ENCODE results near the gene PTOV1.

DNA sequence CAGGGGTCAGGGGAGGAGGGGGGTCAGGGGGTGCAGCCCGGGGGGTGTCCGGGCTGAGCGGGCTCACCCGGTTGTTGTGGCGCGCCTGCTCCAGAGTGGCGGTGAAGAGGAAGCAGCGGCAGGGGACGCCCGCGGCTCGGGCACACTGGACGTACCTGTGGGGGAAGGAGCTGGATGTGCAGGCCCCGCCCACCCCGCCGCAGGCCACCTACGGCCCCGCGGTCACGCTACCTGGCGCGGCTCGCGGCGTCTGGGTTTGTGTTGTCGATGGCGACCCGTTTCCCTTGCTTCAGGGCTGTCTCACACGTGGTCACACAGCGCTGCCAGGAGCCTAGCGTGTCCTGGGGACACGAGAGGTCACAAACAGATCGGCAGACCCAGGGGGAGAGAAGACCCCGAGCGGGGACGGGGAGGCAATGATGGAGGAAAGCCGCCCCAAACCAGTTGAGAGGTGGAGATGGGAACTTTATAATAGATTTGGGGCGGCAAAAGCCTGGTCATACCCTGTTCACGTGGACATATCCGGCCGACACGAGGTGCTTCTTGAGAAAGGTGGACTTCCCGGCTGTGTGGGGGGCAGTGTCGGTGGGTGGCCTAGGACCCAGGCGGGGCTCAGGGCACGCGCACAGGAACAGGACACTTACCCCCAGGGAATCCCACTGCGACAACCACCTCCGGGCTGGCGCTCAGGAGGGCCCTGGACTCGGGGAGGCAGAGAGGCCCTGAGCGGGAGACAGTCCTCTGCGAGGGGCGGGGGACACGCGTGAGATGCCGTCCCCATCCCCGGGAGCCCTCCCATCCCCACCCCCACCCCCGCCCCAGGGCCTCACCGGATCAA, 10.8 kb downstream of the PTOV1 start:
- no peak for TF ChIP-seq JUN (CRISPR knock-in tag; IDR thresholded peaks at IDR 0.05)
- no peak for TF ChIP-seq SP1 (CRISPR knock-in tag; conservative IDR thresholded peaks at IDR 0.05)
- TF ChIP-seq, protein P1, sequence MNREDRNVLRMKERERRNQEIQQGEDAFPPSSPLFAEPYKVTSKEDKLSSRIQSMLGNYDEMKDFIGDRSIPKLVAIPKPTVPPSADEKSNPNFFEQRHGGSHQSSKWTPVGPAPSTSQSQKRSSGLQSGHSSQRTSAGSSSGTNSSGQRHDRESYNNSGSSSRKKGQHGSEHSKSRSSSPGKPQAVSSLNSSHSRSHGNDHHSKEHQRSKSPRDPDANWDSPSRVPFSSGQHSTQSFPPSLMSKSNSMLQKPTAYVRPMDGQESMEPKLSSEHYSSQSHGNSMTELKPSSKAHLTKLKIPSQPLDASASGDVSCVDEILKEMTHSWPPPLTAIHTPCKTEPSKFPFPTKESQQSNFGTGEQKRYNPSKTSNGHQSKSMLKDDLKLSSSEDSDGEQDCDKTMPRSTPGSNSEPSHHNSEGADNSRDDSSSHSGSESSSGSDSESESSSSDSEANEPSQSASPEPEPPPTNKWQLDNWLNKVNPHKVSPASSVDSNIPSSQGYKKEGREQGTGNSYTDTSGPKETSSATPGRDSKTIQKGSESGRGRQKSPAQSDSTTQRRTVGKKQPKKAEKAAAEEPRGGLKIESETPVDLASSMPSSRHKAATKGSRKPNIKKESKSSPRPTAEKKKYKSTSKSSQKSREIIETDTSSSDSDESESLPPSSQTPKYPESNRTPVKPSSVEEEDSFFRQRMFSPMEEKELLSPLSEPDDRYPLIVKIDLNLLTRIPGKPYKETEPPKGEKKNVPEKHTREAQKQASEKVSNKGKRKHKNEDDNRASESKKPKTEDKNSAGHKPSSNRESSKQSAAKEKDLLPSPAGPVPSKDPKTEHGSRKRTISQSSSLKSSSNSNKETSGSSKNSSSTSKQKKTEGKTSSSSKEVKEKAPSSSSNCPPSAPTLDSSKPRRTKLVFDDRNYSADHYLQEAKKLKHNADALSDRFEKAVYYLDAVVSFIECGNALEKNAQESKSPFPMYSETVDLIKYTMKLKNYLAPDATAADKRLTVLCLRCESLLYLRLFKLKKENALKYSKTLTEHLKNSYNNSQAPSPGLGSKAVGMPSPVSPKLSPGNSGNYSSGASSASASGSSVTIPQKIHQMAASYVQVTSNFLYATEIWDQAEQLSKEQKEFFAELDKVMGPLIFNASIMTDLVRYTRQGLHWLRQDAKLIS (CRISPR knock-in tag; IDR thresholded peaks at IDR 0.05; ENCODE audit: borderline replicate concordance): no peak
- no peak for TF ChIP-seq NFE2L1 (CRISPR knock-in tag; IDR thresholded peaks at IDR 0.05)
- no peak for TF ChIP-seq NR1H2 (CRISPR knock-in tag; IDR thresholded peaks at IDR 0.05)

Data from WTC11 (cell line).